ENCODE measurements around the gene HSCB.
A peak's percentile ranks its signal among the peaks of the same experiment; 100 is the strongest.
"Not testable (repeated sequence)": the region's sequence is repeated elsewhere in the genome, so short reads cannot be mapped to it uniquely, and the experiment has no call there.

Gene HSCB

GRCh38 chr22:28741200-28741784 is 547 bp upstream of the HSCB start:
- DNase-seq: no peak

- peak; percentile 89 for DNase-seq
These were observed 723 bp downstream of the HSCB start for GRCh38 chr22:28742562-28742962.

- no peak for DNase-seq
These were observed 2.0 kb downstream of the HSCB start for GRCh38 chr22:28743852-28744251.

GRCh38 chr22:28750471-28750881 is 8.6 kb downstream of the HSCB start:
- no peak for DNase-seq

GRCh38 chr22:28754512-28754911 is 12.7 kb downstream of the HSCB start:
- not testable (repeated sequence) for DNase-seq

GRCh38 chr22:28759861-28760560 is 18.2 kb downstream of the HSCB start:
- DNase-seq: no peak

- no peak for DNase-seq
These were observed 19.6 kb downstream of the HSCB start for GRCh38 chr22:28761449-28761755.

- DNase-seq: not testable (repeated sequence)
These were observed 20.2 kb downstream of the HSCB start for GRCh38 chr22:28762000-28762399.

GRCh38 chr22:28766628-28767027 is 24.8 kb downstream of the HSCB start:
- no peak for DNase-seq

- DNase-seq: no peak
These were observed 27.0 kb downstream of the HSCB start for GRCh38 chr22:28768701-28769393.

GRCh38 chr22:28769394-28770085 is 27.7 kb downstream of the HSCB start:
- DNase-seq: no peak

GRCh38 chr22:28771195-28771791 is 29.5 kb downstream of the HSCB start:
- no peak for DNase-seq

- peak; percentile 94 for DNase-seq
These were observed 31.0 kb downstream of the HSCB start, which contains the start of gene CCDC117 for GRCh38 chr22:28772633-28773460. CCDC117 (plus strand) TSS chr22:28772695; CDS start chr22:28772850, 155 bp downstream.

- DNase-seq: no peak
These were observed 31.6 kb downstream of the HSCB start for GRCh38 chr22:28773461-28773867.

- no peak for DNase-seq
These were observed 32.5 kb downstream of the HSCB start for GRCh38 chr22:28774378-28774777.

GRCh38 chr22:28779833-28780232 is 38.0 kb downstream of the HSCB start:
- no peak for DNase-seq

GRCh38 chr22:28780296-28780695 is 38.5 kb downstream of the HSCB start:
- no peak for DNase-seq

GRCh38 chr22:28783786-28784671 is 42.2 kb downstream of the HSCB start:
- no peak for DNase-seq

- no peak for DNase-seq
These were observed 46.8 kb downstream of the HSCB start for GRCh38 chr22:28788601-28789000.

GRCh38 chr22:28791124-28791523 is 49.3 kb downstream of the HSCB start:
- no peak for DNase-seq

- DNase-seq: no peak
These were observed 50.1 kb downstream of the HSCB start for GRCh38 chr22:28791841-28792490.
